Measurements from ENCODE around the gene CKLF.
"Not testable (repeated sequence)": the region's sequence is repeated elsewhere in the genome, so short reads cannot be mapped to it uniquely, and the experiment has no call there.

Gene CKLF

GRCh38 chr16:66608241-66609138, 56.1 kb downstream of the CKLF start:
- no peak overlapping the region for H3K4me3 ChIP-seq (ENCODE audit: low read depth, low read length)
- peak; percentile 95 for TF ChIP-seq CTCF (conservative IDR thresholded peaks at IDR 0.05; ENCODE audit: low read depth, low read length)
- peak; percentile 95 for DNase-seq (ENCODE audit: low read depth)

GRCh38 chr16:66609139-66609510, 56.7 kb downstream of the CKLF start:
- DNase-seq (ENCODE audit: low read depth): no peak
- no peak overlapping the region for H3K4me3 ChIP-seq (ENCODE audit: low read depth, low read length)
- TF ChIP-seq CTCF (conservative IDR thresholded peaks at IDR 0.05; ENCODE audit: low read depth, low read length): no peak

- no peak for TF ChIP-seq CTCF (conservative IDR thresholded peaks at IDR 0.05; ENCODE audit: low read depth, low read length)
- no peak for DNase-seq (ENCODE audit: low read depth)
- no peak overlapping the region for H3K4me3 ChIP-seq (ENCODE audit: low read depth, low read length)
These were observed 57.9 kb downstream of the CKLF start for GRCh38 chr16:66610111-66610820.

- not testable (repeated sequence) for DNase-seq (ENCODE audit: low read depth); H3K4me3 ChIP-seq (ENCODE audit: low read depth, low read length)
These were observed 59.5 kb downstream of the CKLF start for GRCh38 chr16:66611911-66612310.

- no peak for TF ChIP-seq CTCF (conservative IDR thresholded peaks at IDR 0.05; ENCODE audit: low read depth, low read length)
These were observed 60.0 kb downstream of the CKLF start for GRCh38 chr16:66612422-66612821.

GRCh38 chr16:66614161-66614802, 61.9 kb downstream of the CKLF start:
- TF ChIP-seq CTCF (conservative IDR thresholded peaks at IDR 0.05; ENCODE audit: low read depth, low read length): no peak
- no peak overlapping the region for H3K4me3 ChIP-seq (ENCODE audit: low read depth, low read length)
- DNase-seq (ENCODE audit: low read depth): peak; percentile 53

More at GRCh38 chr16:66612422-66612821, 60.0 kb downstream of the CKLF start:
- DNase-seq (ENCODE audit: low read depth): no peak
- no peak overlapping the region for H3K4me3 ChIP-seq (ENCODE audit: low read depth, low read length)

Measured in choroid plexus epithelial cell (primary cell).